ENCODE results near the gene KRTAP5-4.
"Not testable (repeated sequence)": the region's sequence is repeated elsewhere in the genome, so short reads cannot be mapped to it uniquely, and the experiment has no call there.

KRTAP5-4 gene

DNA sequence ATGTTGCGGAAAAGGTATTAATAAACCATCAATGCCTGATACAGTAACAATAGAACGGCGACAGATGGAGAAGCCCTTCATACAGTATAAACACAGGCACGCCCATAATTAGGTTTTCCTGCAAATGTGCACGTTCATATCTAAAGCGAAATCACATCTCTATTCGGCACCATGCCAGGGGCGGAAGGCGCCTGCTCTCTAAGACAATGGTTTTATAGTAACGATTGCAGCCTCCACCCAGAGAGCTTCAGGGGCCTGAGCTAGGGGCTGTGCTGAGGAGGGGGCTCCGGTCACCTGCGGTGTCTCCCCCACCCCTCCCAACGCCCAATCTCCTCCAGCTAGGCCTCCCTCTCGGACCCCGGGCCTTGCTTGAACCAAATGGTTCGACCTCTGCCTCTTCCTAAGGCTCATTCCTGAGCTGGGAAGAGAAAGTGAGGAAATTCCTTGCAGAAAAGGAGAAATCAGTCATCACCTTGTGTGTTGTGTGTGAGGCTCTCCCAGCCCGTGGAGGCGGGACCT lies 17.2 kb upstream of the KRTAP5-4 start:
- no peak for DNase-seq (ENCODE audit: low read depth in 4 of 4, low spot score in 1 of 4)

DNA sequence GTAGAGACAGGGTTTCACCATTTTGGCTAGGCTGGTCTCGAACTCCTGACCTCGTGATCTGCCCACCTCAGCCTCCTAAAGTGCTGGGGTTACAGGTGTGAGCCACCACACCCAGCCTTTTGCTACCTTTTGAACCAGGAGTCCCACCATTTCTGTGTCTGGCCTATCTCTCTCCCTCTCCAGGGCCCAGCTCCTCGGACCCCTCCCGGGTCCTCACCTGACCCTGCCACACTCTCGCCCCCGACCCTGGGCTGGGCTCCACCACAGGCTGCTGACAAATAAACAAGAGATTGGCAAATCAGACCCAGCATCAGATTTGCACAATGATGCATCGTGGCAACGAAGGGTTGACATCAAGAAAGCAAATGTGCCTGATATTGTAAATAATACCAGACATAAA lies 16.4 kb upstream of the KRTAP5-4 start:
- no peak for DNase-seq (ENCODE audit: low read depth in 4 of 4, low spot score in 1 of 4)

DNA sequence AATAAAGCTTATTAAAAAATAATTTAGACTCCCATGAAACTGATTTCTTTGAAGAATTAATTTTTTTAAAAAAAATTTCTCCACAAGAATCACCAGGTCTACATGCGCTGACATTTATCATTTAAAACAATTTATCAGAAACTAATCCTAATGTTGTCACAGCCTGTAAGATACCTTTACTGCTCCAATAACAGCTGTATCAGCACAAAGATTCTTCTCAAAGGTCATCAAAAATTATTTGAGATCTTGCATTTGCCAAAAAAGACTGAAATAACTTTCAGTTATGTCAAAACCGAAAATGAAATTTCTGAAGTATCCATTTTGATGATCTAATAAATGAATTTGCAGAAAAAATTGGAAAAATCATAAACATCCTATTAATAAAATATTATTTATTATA lies 15.7 kb upstream of the KRTAP5-4 start:
- DNase-seq (ENCODE audit: low read depth in 4 of 4, low spot score in 1 of 4) = no peak

DNA sequence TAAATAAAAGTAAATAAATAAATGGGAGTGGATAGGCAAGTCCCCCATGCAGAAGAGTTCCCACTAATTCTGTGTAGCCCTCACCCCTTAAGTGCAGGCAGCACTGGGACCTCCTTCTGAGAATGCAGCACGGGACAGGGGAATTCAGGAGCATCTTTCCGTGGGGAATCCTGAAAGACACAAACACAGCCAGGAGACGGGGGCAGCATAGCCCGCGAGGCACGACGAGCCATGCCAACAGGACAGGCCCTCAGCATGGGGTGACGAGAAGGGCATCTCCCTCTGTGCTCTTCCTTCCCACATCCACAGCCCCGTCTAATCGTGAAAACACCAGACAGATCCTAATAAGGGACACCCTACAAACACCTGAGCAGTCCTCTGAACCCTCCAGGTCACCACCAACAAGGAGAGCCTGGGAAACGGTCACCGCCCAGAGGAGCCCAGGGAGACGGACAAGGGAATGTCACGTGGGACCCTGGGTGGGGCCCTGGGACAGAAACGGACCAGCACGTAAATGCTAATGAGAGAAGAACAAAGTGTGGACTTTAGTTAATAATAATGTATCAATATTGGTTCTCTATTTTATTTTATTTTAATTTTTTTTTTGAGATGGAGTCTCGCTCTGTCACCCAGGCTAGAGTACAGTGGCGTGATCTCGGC lies 14.5 kb upstream of the KRTAP5-4 start:
- no peak for DNase-seq (ENCODE audit: low read depth in 4 of 4, low spot score in 1 of 4)

DNA sequence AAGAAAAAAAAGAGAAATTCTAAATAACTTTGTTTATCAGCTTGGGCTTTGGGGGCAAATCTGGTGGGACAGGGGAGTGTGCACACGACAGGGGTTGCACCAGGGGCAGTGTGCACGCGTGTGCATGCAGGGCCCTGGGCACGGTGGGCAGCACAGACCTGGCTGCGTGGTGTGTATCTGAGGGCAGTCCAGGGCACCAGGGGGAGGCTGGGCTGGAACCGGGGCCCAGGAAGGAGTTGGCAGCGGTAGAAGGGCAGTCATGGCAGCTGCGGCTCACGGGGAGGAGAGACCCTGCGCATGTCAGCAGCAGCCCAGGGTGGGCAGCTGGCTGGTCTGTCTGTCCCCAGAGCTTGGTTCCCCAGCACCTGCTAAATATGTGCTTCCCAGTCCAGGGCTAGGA lies 11.9 kb upstream of the KRTAP5-4 start:
- DNase-seq (ENCODE audit: low read depth in 4 of 4, low spot score in 1 of 4) = no peak

DNA sequence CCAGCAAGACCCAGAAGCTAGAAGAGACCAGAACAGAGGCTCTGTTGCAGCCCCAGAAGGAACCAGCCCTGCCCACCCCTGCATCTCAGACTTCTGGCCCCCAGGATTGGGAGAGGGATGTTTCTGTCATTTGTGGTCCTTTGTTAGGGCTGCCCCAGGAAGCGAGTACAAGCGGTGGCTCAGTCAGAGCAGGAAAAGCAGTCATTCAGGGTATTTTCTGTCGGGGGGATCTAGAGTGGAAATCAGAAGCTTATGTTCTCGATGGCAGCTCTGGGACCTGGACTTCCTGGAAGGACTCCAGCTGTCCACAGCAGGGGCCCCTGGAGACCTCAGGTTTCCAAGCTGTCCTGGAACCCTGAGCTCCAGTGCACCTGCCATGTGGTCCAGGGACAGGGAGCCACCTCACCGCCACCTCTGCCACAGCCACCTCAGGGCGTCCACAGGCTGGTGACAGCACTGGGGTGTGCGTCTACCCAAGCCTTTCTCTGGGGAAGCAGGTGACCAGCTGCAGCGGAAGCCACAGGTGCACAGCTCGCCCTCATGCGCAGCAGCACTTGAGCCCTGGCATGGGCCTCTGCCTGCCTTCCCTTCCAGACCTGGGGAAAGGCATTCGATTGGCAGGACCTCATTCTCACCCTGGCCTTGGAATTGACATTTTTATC lies 10.2 kb upstream of the KRTAP5-4 start:
- no peak for DNase-seq (ENCODE audit: low read depth in 4 of 4, low spot score in 1 of 4)

DNA sequence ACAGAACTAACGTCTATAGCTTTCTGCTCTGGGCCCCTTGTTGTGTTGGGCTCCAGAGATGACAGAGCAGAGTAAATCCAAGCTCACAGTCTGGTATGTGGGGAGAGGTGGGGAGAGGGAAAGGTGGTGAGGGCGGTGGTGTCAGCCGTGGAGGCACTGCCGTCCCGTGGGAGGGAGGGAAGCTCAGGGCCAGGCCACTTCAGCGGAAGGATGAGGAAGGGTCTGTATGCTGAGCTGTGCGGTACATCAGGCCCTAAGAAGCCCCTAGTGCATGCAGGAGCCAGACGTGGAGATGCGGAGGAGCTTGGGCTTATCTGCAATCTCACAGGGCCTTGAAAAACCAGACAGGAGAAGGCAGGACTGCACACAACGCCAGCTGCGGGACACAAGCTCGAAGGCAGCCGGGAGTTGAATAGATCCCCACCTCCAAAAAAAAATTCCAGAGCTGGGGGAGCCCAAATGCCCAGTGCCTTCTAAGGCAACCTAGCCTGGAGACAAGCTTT lies 9.2 kb upstream of the KRTAP5-4 start:
- no peak for DNase-seq (ENCODE audit: low read depth in 4 of 4, low spot score in 1 of 4)

DNA sequence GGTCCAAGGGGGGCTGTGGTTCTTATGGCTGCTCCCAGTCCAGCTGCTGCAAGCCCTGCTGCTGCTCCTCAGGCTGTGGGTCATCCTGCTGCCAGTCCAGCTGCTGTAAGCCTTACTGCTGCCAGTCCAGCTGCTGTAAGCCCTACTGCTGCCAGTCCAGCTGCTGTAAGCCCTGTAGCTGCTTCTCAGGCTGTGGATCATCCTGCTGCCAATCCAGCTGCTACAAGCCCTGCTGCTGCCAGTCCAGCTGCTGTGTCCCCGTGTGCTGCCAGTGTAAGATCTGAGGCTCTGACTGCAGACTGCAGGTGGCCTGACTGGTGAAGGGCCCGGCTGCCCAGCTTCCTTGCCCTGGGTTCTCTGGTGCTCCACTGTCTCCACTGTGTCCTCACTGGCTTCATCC lies 8.3 kb upstream of the KRTAP5-4 start:
- no peak for DNase-seq (ENCODE audit: low read depth in 4 of 4, low spot score in 1 of 4)

DNA sequence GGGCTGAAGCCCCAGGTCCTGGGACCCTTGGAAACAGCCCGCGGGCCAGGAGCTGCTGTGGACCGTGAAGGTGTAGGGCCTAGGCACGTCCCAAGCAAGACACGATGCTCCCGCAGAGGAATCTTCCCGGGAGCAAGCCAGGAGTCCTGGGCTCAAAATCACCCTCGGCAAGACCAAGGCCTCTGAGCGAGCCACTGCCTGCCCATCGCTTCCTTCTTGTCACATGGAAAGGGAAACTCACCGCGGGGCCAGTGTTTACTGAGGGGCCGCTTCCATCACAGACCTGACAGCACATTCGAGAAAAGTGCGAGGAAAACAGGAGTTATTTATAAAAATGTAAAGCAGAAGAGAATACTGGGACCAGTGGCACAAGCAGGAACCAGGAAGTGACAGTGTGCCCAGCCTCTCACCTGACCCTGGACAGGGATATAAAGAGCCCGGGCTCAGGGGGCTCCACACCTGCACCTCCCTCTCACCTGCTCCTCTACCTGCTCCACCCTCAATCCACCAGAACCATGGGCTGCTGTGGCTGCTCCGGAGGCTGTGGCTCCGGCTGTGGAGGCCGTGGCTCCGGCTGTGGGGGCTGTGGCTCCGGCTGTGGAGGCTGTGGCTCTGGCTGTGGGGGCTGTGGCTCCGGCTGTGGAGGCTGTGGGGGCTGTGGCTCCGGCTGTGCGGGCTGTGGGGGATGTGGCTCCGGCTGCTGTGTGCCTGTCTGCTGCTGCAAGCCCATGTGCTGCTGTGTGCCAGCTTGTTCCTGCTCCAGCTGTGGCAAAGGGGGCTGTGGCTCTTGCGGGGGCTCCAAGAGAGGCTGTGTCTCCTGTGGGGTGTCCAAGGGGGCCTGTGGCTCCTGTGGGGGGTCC lies 7.6 kb upstream of the KRTAP5-4 start, which contains the start of gene KRTAP5-5:
Gene KRTAP5-5, plus strand, starts transcription at position 450 of the 860 bp plus-strand sequence. Its CDS starts 66 bp downstream, at position 516.
- no peak for DNase-seq (ENCODE audit: low read depth in 4 of 4, low spot score in 1 of 4)

DNA sequence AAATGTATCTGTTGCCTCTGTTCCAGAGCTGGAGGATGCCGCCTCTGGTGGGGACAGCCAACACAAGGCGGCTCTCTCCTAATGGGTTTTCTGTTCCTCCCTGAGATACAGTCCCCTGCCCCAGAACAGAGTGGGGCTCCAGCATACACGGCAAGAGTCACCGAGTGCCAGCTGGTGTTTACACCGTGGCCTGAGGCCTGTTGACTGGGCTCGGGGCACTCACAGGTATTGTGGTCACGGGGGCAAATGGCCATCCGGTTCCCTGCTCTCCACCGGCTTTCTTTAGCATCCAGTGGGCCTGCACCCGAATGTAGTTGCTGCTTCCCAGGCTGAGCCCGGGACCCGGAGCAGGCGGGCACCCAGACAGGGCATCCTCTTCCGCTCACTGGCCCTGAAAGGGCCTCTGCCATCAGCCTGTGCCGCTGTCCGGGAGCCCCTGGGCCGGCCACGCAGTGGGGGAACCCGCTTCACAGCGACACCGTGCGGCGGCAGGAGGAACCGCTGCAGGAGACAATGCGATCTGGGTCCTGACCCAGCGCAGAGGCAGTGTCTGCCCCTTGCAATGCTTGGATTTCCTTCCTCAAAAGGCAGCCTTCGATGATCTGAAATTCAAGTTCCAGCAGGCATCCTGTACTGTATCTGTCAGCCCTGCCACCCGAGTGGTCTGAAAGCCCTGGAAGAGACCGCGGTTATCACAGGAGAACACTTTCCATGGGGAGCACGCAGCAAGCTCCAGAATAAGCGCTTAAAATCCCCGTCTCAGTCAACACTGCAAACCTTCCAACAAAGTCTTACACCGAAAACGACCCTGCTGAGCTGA lies 6.8 kb upstream of the KRTAP5-4 start:
- peak; percentile 42 to 56 (median 44) for DNase-seq (ENCODE audit: low read depth in 4 of 4, low spot score in 1 of 4)

DNA sequence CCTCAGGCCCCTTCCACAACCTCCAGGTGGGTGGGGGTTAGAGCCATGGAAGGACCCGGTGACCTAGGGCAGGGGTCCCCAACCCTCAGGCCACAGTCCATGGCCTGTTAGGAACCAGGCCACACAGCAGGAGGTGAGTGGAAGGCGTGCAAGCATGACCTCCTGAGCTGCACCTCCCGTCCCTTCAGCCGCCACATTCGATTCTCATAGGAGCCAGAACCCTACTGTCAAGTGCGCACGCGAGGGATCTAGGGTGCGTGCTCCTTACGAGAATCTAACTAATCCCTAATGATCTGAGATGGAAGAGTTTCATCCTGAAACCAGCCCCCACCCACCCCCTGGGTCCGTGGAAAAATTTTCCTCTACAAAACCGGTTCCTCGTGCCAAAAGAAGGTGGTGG lies 3.6 kb upstream of the KRTAP5-4 start:
- no peak for DNase-seq (ENCODE audit: low read depth in 4 of 4, low spot score in 1 of 4)

DNA sequence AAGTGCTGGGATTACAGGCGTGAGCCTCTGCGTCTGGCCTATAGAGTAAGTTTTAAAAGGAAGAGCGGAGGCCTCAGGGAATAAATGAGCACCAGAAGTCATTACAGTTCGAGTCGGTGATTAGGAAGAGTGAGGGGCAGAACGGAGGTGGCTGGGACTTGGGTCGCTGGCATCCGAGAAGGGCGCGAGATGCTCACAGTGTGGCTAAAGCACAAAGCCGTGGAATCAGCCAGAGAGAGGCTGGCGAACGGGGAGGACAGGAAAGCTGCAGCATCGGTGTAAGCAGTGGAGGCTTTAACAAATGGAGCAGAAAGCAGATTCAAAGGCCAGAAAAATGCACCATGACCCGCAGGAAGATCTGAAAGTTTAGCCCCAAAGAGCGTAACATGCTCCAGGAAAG lies 2.7 kb upstream of the KRTAP5-4 start:
- no peak for DNase-seq (ENCODE audit: low read depth in 4 of 4, low spot score in 1 of 4)

DNA sequence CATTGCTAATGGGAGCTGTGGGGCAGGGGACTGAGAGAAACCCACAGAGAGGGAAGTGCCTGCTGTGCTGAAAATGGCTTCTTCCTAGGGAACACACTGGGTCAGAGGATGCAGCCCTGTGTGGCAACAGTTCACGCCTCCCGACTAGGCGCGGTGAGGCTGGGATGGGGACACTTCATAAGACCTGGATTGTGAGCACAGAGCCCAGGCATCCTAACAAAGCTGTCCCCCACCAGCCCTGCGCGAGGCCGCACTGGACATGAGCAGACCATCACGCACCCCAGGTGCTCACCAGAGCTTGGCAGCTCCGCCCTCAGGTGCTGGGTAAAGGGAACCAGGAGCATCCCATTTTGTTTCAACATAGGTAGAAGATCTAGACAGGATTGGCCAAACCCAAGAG lies 1.8 kb upstream of the KRTAP5-4 start:
- DNase-seq (ENCODE audit: low read depth in 4 of 4, low spot score in 1 of 4) = no peak

DNA sequence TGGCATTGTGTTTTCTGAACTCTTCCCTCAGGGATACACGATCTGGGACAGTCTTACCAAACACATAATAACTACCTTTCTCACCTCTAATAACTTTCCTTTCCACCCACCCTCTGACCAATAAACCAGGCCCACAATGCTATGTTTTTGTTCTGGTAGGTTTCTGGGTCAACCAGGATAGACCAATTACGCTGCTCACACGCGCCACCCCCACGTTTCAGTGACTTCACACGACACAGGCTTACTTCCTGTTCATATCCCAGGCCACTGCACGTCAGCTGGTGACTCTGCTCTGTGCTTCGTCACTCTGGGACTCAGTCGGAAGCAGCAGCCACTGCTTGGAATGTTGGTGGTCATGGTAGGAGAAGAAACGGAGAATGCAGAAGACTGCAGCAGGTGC lies 2.5 kb downstream of the KRTAP5-4 start:
- no peak for DNase-seq (ENCODE audit: low read depth in 4 of 4, low spot score in 1 of 4)

DNA sequence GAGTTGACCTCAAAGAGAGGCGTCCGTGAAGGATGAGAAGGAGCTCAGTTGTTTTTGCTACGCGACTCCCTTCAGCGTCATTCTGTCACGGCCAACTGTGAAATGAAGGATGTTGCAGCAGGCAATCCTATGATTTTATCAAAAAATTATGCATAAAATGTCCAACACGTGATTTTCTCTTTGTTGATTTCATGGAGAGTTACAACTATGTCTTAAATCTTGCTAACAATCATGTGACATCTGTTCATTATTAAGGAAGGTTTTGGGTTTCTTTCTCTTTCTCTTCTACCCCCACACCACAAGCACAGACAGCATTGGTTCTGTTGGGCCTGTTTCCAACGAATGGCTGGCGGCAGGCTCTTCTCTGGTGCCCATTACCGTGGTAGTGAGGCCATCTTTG lies 3.7 kb downstream of the KRTAP5-4 start:
- DNase-seq (ENCODE audit: low read depth in 4 of 4, low spot score in 1 of 4) = no peak

DNA sequence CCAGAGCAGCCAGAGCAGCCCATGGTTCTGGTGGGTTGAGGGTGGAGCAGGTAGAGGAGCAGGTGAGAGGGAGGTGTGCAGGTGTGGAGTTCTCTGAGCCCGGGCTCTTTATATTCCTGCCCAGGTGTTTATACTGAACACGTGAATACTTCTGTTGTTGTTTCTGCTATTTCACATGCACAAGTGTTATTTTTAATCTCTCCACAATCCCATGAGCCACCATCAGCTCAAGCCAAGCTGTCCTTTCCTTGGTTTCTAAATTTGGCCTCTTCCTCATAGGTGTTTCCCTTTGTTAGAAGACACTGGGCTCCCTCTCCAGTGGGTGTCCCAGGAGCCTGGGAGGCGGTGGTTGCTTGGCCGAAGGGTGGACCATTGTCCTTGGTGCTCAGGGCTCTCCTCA lies 13.6 kb downstream of the KRTAP5-4 start, which contains the start of gene KRTAP5-3:
Gene KRTAP5-3, minus strand, starts transcription at position 101 of the 400 bp plus-strand sequence. Its CDS starts 78 bp downstream, at position 23.
- no peak for DNase-seq (ENCODE audit: low read depth in 4 of 4, low spot score in 1 of 4)

DNA sequence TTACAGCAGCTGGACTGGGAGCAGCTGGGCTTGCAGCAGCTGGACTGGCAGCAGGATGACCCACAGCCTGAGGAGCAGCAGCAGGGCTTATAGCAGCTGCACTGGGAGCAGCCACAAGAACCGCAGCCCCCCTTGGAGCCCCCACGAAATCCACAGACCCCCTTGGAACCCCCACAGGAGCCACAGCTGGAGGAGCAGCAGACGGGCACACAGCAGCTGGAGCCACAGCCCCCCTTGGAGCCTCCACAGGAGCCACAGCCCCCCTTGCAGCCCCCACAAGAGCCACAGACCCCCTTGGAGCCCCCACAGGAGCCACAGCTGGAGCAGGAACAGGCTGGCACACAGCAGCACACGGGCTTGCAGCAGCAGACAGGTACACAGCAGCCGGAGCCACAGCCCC lies 14.0 kb downstream of the KRTAP5-4 start:
- not testable (repeated sequence) for DNase-seq (ENCODE audit: low read depth in 4 of 4, low spot score in 1 of 4)

DNA sequence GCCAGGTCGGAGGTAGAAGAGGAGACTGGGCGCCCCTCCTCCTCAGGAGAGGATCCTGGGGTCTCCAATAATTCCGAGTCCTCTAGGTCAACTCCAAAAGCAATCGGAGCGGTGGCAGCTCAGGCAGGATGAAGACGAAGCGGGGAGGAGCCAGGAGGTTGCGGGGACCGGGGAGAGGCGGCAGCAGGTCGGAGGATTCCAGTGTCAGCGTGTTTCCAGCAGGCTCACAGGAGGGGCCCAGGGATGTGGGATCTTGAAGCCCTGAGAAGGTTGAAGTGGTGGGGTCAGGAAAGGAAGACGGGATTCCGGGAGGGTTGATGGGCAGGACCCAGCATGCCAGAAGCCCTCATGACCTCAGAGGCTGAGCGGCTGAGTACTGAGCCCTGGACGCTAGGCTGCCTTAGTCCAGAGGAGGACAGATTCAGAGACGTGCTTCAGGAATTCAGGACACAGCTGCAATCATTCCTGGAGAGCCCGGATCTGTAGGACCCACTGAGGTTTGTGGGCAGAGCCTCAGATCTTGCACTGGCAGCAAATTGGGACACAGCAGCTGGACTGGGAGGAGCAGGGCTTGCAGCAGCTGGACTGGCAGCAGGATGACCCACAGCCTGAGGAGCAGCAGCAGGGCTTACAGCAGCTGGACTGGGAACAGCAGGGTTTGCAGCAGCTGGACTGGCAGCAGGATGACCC lies 14.6 kb downstream of the KRTAP5-4 start:
- DNase-seq (ENCODE audit: low read depth in 4 of 4, low spot score in 1 of 4) = not testable (repeated sequence)

DNA sequence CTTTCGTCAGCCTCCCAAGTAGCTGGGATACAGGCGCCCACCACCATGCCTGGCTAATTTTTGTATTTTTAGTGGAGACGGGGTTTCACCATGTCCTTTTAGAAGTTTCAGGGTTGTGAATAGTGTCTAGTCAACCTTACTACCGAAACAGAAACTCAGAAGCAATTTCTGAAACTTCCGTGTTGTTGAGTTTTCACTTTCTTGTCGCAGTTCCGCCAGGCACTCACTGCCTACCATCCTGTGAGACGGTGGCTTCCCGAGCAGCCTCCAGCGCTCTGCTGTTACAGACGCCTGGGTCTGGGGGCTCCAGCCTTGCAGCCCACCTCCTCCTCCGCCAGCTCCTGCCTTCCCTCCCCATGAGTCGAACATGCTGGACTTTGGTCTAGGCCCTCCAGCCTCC lies 16.0 kb downstream of the KRTAP5-4 start:
- DNase-seq (ENCODE audit: low read depth in 4 of 4, low spot score in 1 of 4) = not testable (repeated sequence)

DNA sequence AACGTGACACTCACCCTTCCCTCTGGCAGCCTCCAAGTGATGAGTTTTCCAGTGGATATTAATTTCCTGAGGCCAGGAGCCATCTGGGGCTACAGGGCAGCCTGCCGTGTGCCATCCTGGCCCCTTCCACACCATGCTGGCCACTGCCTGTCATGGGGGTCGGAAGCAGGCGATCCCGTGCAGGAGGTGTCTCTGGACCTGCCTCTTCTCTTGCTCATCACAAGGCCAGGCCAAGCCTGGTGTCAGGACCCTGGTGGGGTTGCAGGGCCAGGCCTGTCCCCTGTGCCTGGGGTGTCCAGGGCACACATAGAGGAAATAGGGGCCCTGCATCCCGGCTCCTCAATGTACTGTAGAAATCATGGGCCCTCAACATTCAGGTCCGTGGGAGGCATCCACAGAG lies 17.2 kb downstream of the KRTAP5-4 start:
- DNase-seq (ENCODE audit: low read depth in 4 of 4, low spot score in 1 of 4) = no peak
